Gastrocnemius medialis (tissue), 4 donors: ENCODE data around the gene APEH.

ENCODE experiments used
- CTCF ChIP-seq, 5 experiments: fragments of 450-650 bp in 3 of 5; fragments of 200-600 bp in 2 of 5; sonication (generic) in 2 of 5; IDR thresholded peaks in 4 of 5; conservative IDR thresholded peaks in 1 of 5; 1 replicate in 4 of 5; 2 replicates in 1 of 5; pipeline ENCODE4 v1.5.1; 2016 to 2019; ENCODE audit warnings: antibody characterized with exemption in 5 of 5, mild to moderate bottlenecking in 3 of 5, moderate library complexity in 3 of 5
- POLR2A ChIP-seq, 2 donors: fragments of 450-650 bp; IDR thresholded peaks; one replicate each; pipeline ENCODE4 v1.6.1; 2017; ENCODE audit warnings: antibody characterized with exemption in 2 of 2, mild to moderate bottlenecking in 2 of 2, moderate library complexity in 2 of 2

- TF ChIP-seq CTCF (IDR thresholded peaks at IDR 0.05 in 4 of 5, conservative IDR thresholded peaks at IDR 0.05 in 1 of 5) (no peak), POLR2A (IDR thresholded peaks at IDR 0.05) (no peak)
Measured at GRCh38 chr3:49709852-49710251, 35.7 kb downstream of the APEH start.
